ENCODE data around the gene SHROOM2.

SHROOM2 gene

GRCh38 chrX:9988762-9989161 is 202.5 kb downstream of the SHROOM2 start:
- Histone ChIP-seq H3K9me3 (no peaks in the 10 kb centered on the region), H3K27me3 (no peaks in the 10 kb centered on the region), H3K36me3 (no peaks in the 10 kb centered on the region), H3K4me1 (no peaks in the 10 kb centered on the region), H3K4me3 (ENCODE audit: low read depth, low read length) (no peak overlapping the region)
- 0 out of 2 replicates have a peak, but pooled peaks have one; percentile 6 for TF ChIP-seq CTCF (IDR thresholded peaks at IDR 0.05; ENCODE audit: low read depth, low read length)
- DNase-seq, result no peak

- H3K4me3 ChIP-seq (ENCODE audit: low read depth, low read length), result no peak overlapping the region
- H3K27me3 ChIP-seq, result no peaks in the 10 kb centered on the region
- no peaks in the 10 kb centered on the region for H3K36me3 ChIP-seq
- TF ChIP-seq CTCF (IDR thresholded peaks at IDR 0.05; ENCODE audit: low read depth, low read length), result no peak
- no peaks in the 10 kb centered on the region for H3K9me3 ChIP-seq
- H3K4me1 ChIP-seq, result no peaks in the 10 kb centered on the region
- DNase-seq, result no peak
Observed at GRCh38 chrX:9992061-9992460, 205.8 kb downstream of the SHROOM2 start.

- H3K4me1 ChIP-seq, result no peaks in the 10 kb centered on the region
- H3K36me3 ChIP-seq, result no peaks in the 10 kb centered on the region
- H3K4me3 ChIP-seq (ENCODE audit: low read depth, low read length), result no peak overlapping the region
- no peaks in the 10 kb centered on the region for H3K27me3 ChIP-seq
- TF ChIP-seq CTCF (IDR thresholded peaks at IDR 0.05; ENCODE audit: low read depth, low read length), result no peak
- no peak for DNase-seq
- no peaks in the 10 kb centered on the region for H3K9me3 ChIP-seq
Observed at GRCh38 chrX:9992724-9993123, 206.5 kb downstream of the SHROOM2 start.

- Histone ChIP-seq H3K9me3 (no peaks in the 10 kb centered on the region), H3K4me1 (no peaks in the 10 kb centered on the region), H3K27me3 (no peaks in the 10 kb centered on the region), H3K36me3 (no peaks in the 10 kb centered on the region), H3K4me3 (ENCODE audit: low read depth, low read length) (no peak overlapping the region)
- peak; percentile 71 for DNase-seq
- peak; percentile 89 for TF ChIP-seq CTCF (IDR thresholded peaks at IDR 0.05; ENCODE audit: low read depth, low read length)
Observed at GRCh38 chrX:9995855-9996339, 209.7 kb downstream of the SHROOM2 start.

GRCh38 chrX:9997041-9997440 is 210.8 kb downstream of the SHROOM2 start:
- no peak for TF ChIP-seq CTCF (IDR thresholded peaks at IDR 0.05; ENCODE audit: low read depth, low read length)
- Histone ChIP-seq H3K9me3 (no peaks in the 10 kb centered on the region), H3K4me3 (ENCODE audit: low read depth, low read length) (no peak overlapping the region), H3K27me3 (no peaks in the 10 kb centered on the region), H3K36me3 (no peaks in the 10 kb centered on the region), H3K4me1 (no peaks in the 10 kb centered on the region)
- DNase-seq, result no peak

- no peaks in the 10 kb centered on the region for H3K9me3 ChIP-seq
- TF ChIP-seq CTCF (IDR thresholded peaks at IDR 0.05; ENCODE audit: low read depth, low read length), result no peak
- no peaks in the 10 kb centered on the region for H3K4me1 ChIP-seq
- no peak for DNase-seq
- no peak overlapping the region for H3K4me3 ChIP-seq (ENCODE audit: low read depth, low read length)
- no peaks in the 10 kb centered on the region for H3K27me3 ChIP-seq
- H3K36me3 ChIP-seq, result no peaks in the 10 kb centered on the region
Observed at GRCh38 chrX:9997524-9997923, 211.3 kb downstream of the SHROOM2 start.

All from BE2C (cell line).